Mesendoderm (in vitro differentiated cells): ENCODE results near the gene GATB.
A peak's percentile ranks its signal among the peaks of the same experiment; 100 is the strongest.

ENCODE experiments used
- DNase-seq: peaks from one replicate; pipeline ENCODE4 v3.0.0; 2013
- H2AK5ac ChIP-seq: 2 replicates; pipeline ENCODE4 v1.6.1; 2013; ENCODE audit warnings: low read length, inconsistent platforms
- H2BK120ac ChIP-seq: 2 replicates; pipeline ENCODE4 v1.6.1; 2013; ENCODE audit warnings: low read depth, mild to moderate bottlenecking, low read length, moderate library complexity, mixed read lengths
- H2BK15ac ChIP-seq: replicated peaks from 2 replicates; pipeline ENCODE4 v1.6.1; 2013; ENCODE audit warnings: low read depth, mild to moderate bottlenecking, moderate library complexity
- H2BK5ac ChIP-seq: 2 replicates; pipeline ENCODE4 v1.6.1; 2013; ENCODE audit warnings: low read length, inconsistent platforms
- H3K18ac ChIP-seq: 2 replicates; pipeline ENCODE4 v1.6.1; 2013; ENCODE audit warnings: mild to moderate bottlenecking, low read length, mixed read lengths
- H3K23ac ChIP-seq: one replicate; pipeline ENCODE4 v1.6.1; 2013; ENCODE audit warnings: low read length
- H3K27ac ChIP-seq: 2 replicates; pipeline ENCODE4 v1.5.1; 2013; ENCODE audit warnings: low read depth, mild to moderate bottlenecking, inconsistent platforms, low read length, moderate library complexity
- H3K27me3 ChIP-seq: 2 replicates; pipeline ENCODE4 v1.6.1; 2013; ENCODE audit warnings: low read length, control low read depth, mild to moderate bottlenecking, inconsistent platforms; ENCODE audit not compliant: insufficient read depth, poor library complexity
- H3K36me3 ChIP-seq: 2 replicates; pipeline ENCODE4 v1.6.1; 2013; ENCODE audit warnings: low read length, inconsistent platforms; ENCODE audit not compliant: control insufficient read depth, insufficient read depth
- H3K4ac ChIP-seq: one replicate; pipeline ENCODE4 v1.6.1; 2013; ENCODE audit warnings: low read depth, mild to moderate bottlenecking, low read length, moderate library complexity
- H3K4me1 ChIP-seq: 2 replicates; pipeline ENCODE4 v1.6.1; 2013; ENCODE audit warnings: low read depth, low read length, inconsistent platforms; ENCODE audit not compliant: control insufficient read depth
- H3K4me2 ChIP-seq: 2 replicates; pipeline ENCODE4 v1.6.1; 2013; ENCODE audit warnings: low read length
- H3K4me3 ChIP-seq: 2 replicates; pipeline ENCODE4 v1.5.1; 2013; ENCODE audit warnings: mild to moderate bottlenecking, low read length
- H3K56ac ChIP-seq: one replicate; pipeline ENCODE4 v1.6.1; 2013; ENCODE audit warnings: low read length
- H3K79me1 ChIP-seq: 2 replicates; pipeline ENCODE4 v1.6.1; 2013; ENCODE audit warnings: low read length, inconsistent platforms
- H3K79me2 ChIP-seq: 2 replicates; pipeline ENCODE4 v1.6.1; 2013; ENCODE audit warnings: mild to moderate bottlenecking, low read length; ENCODE audit not compliant: control insufficient read depth, insufficient read depth
- H3K9ac ChIP-seq: 2 replicates; pipeline ENCODE4 v1.6.1; 2013; ENCODE audit warnings: low read length, inconsistent platforms
- H4K5ac ChIP-seq: one replicate; pipeline ENCODE4 v1.6.1; 2013; ENCODE audit warnings: low read length
- H4K8ac ChIP-seq: one replicate; pipeline ENCODE4 v1.6.1; 2013; ENCODE audit warnings: low read depth, mild to moderate bottlenecking, control low read depth, low read length, moderate library complexity
- WGBS: extraction: QIAGEN DNeasy Blood & Tissue Kit; methylation state at CpG from one replicate; pipeline ENCODE4 v1.1.7; 2013; ENCODE audit warnings: low lambda C conversion rate, missing lambda C conversion rate; ENCODE audit not compliant: insufficient coverage; ENCODE audit errors: extremely low coverage; 5-methylcytosine and 5-hydroxymethylcytosine counted together

GATB gene

DNA sequence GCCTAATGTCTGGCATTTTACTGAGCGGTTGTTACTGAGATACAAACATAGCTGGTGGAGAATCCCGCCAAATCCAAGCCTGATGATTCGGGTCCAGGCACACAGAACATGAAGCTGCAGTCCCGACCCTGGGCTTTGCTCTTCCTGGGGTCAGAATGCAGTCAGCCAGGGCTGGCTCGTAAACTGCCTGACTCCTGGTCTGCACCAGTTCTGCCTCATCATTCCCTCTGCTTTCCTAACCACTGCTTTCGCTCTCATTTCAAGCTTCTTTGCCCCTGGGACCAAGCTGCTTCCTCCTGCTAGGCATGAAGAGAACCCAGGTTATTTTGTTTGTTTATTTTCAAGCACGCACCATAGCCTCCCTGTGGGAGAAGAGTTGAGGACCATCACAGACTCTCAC lies 39.3 kb downstream of the GATB start:
- no peak overlapping the region for H3K23ac ChIP-seq
- no CpG with 5 or more reads among the region's 7 CpGs for WGBS

DNA sequence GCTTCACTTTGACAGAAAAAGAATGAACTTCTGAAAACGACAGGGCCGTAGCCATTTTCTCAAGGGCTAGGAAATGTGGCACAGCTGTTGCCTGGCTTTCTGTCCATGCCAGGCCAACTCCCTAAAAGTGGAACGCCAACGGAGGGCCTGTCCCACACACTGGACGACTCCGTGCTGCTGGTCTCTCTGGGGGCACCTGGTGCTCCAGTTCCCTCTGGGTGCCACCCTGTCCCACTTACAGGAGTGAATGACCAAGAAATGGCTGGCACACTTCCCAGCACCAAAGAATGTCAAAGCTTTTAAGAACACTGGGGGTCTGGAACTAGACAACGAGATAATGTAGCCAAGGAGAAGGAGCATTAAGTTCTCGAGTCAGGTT lies 40.9 kb downstream of the GATB start:
- Histone ChIP-seq H3K4me3 (no peak overlapping the region), H3K18ac (no peak overlapping the region), H3K4me1 (peaks cover 5% of the 10 kb centered on the region), H3K79me2 (no peaks in the 10 kb centered on the region), H3K9ac (no peak overlapping the region), H3K36me3 (no peaks in the 10 kb centered on the region), H3K4me2 (no peak overlapping the region), H3K56ac (no peak overlapping the region), H3K79me1 (no peaks in the 10 kb centered on the region), H4K5ac (no peak overlapping the region), H2BK15ac (no peak overlapping the region), H3K4ac (no peak overlapping the region), H4K8ac (no peak overlapping the region), H2AK5ac (no peak overlapping the region), H3K27ac (no peak overlapping the region), H3K23ac (no peak overlapping the region), H2BK120ac (no peak overlapping the region), H2BK5ac (no peak overlapping the region), H3K27me3 (no peaks in the 10 kb centered on the region)
- WGBS, result no CpG with 5 or more reads among the region's 8 CpGs
- DNase-seq, result no peak

More for the DNA sequence above, 39.3 kb downstream of the GATB start:
- no peak overlapping the region for H3K4ac ChIP-seq
- H3K36me3 ChIP-seq, result no peaks in the 10 kb centered on the region
- no peak overlapping the region for H2AK5ac ChIP-seq
- H3K56ac ChIP-seq, result no peak overlapping the region
- H3K9ac ChIP-seq, result no peak overlapping the region
- no peaks in the 10 kb centered on the region for H3K79me2 ChIP-seq
- no peak overlapping the region for H3K4me2 ChIP-seq
- no peak overlapping the region for H3K27ac ChIP-seq
- DNase-seq, result no peak
- no peak overlapping the region for H3K18ac ChIP-seq
- no peak overlapping the region for H4K5ac ChIP-seq
- no peaks in the 10 kb centered on the region for H3K79me1 ChIP-seq
- no peak overlapping the region for H4K8ac ChIP-seq
- H3K4me3 ChIP-seq, result no peak overlapping the region
- H2BK15ac ChIP-seq, result no peak overlapping the region
- no peak overlapping the region for H2BK5ac ChIP-seq
- H3K4me1 ChIP-seq, result peaks cover 5% of the 10 kb centered on the region
- H3K27me3 ChIP-seq, result no peaks in the 10 kb centered on the region
- no peak overlapping the region for H2BK120ac ChIP-seq

DNA sequence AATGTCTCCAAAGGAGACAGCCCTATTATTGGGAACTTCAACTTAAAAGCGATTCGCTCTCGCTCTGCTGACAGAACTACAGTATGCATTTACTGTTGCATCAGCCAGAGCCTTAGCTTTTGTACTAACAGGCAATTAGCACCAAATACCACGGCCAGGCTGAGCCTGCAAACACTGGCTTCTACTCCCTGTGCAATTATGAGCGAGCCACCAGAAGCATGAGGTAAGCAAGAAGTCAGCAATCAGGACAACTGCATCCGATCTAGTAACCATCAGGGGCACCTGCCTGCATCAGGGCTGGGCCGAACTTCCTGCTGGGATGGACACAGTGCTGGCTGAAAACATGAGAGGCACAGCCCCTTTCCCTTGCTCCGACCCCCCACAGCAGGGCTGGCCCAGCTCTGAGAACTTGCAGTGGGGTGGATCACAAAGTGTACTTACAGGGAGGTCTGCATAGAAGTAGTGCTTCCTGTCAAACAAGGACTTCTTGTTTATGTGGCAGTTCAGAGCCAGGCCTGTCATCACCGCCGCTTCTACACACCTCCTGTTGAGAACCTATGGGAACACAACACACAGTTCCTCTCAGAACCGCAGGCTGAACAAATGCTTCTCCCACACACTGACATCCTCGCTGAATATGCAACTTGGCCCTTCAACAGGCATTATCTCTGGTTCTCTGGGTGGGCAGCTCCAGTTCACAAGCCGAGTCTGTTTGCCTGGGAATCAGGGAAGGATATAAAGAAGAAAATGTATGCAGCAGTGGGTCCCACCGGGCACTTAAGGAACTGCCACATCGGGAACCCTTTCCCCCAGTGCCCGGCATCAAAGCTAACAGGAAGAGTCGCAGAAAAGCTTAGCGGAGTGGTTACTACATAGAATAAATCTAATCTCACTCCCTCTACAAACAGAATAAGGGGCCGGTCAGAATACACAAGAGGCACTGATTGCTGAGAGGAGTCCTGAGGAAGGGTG lies 41.5 kb downstream of the GATB start:
- H2BK120ac ChIP-seq, result no peak overlapping the region
- H3K23ac ChIP-seq, result no peak overlapping the region
- no peaks in the 10 kb centered on the region for H3K36me3 ChIP-seq
- H3K4ac ChIP-seq, result no peak overlapping the region
- peak; percentile 44 for DNase-seq
- H3K18ac ChIP-seq, result no peak overlapping the region
- no peak overlapping the region for H4K5ac ChIP-seq
- no peak overlapping the region for H3K27ac ChIP-seq
- no peak overlapping the region for H4K8ac ChIP-seq
- H3K79me1 ChIP-seq, result no peaks in the 10 kb centered on the region
- H3K9ac ChIP-seq, result no peak overlapping the region
- no peaks in the 10 kb centered on the region for H3K27me3 ChIP-seq
- no CpG with 5 or more reads among the region's 19 CpGs for WGBS
- H3K4me2 ChIP-seq, result no peak overlapping the region
- no peak overlapping the region for H2BK15ac ChIP-seq
- peaks cover 5% of the 10 kb centered on the region for H3K4me1 ChIP-seq
- no peaks in the 10 kb centered on the region for H3K79me2 ChIP-seq
- H3K56ac ChIP-seq, result no peak overlapping the region
- no peak overlapping the region for H2BK5ac ChIP-seq
- no peak overlapping the region for H3K4me3 ChIP-seq
- no peak overlapping the region for H2AK5ac ChIP-seq

DNA sequence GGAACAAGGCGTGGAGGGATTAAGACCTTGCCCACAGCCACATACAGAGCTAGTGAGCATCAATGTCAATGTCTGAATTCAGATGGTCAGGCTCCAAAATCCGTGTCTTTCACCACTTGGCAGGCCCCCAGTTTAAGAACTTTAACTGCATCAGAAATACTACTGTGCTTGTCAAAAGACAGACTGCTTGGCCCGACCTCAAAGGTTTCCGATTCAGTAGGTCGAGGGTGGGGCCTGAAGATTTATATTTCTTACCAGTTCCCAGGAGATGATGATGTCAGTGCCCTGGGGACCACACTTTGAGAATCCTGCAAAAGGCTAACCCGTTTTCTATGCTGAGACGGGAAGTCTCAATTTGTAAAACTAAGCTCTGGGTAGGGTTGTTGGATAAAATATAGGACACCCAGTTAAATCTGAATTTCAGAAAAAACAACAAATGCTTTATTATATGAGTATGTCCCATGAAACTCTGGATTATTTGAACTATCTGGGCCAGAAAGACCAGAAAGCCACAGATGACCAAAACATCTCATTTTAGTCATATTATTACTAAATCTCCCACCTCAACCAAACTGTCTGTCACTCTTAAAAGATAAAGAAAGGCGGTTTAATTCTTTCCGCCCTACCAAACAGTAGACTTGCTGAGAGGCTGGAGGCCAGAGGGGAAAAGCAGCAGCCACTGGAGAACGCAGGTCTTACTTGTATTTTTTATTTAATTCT lies 42.7 kb downstream of the GATB start:
- H3K36me3 ChIP-seq, result no peaks in the 10 kb centered on the region
- no peak overlapping the region for H3K56ac ChIP-seq
- no peak overlapping the region for H3K4me2 ChIP-seq
- no peak overlapping the region for H3K23ac ChIP-seq
- WGBS, result no CpG with 5 or more reads among the region's 10 CpGs
- no peaks in the 10 kb centered on the region for H3K79me2 ChIP-seq
- H3K18ac ChIP-seq, result no peak overlapping the region
- H4K8ac ChIP-seq, result no peak overlapping the region
- H3K4me3 ChIP-seq, result no peak overlapping the region
- no peak for DNase-seq
- H3K4ac ChIP-seq, result no peak overlapping the region
- H4K5ac ChIP-seq, result no peak overlapping the region
- H2BK5ac ChIP-seq, result no peak overlapping the region
- no peak overlapping the region for H3K9ac ChIP-seq
- H2BK120ac ChIP-seq, result no peak overlapping the region
- no peaks in the 10 kb centered on the region for H3K79me1 ChIP-seq
- H3K4me1 ChIP-seq, result peaks cover 5% of the 10 kb centered on the region
- no peak overlapping the region for H3K27ac ChIP-seq
- H3K27me3 ChIP-seq, result no peaks in the 10 kb centered on the region
- no peak overlapping the region for H2AK5ac ChIP-seq
- no peak overlapping the region for H2BK15ac ChIP-seq

DNA sequence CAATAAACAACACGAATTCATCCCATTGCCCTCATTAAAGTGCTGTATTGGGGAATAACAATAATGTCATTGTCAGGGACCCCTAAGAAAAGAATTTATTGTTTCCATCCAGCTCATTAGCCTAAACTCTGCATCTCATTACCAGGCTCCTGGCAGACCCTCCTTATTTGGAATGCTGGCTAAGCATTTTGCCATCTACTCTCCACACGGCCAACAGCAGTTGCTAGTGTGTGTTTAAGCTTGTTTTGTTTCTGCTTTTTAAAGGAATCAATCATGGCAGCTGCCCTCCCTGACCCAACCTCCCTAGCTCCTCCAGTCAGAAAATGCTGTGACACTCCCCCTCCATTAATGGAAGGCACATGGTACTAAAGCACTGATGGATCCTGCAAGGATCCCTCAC lies 43.5 kb downstream of the GATB start:
- H3K27ac ChIP-seq, result no peak overlapping the region
- no peak overlapping the region for H4K5ac ChIP-seq
- no peak overlapping the region for H2BK5ac ChIP-seq
- H2BK120ac ChIP-seq, result no peak overlapping the region
- no peak overlapping the region for H3K4ac ChIP-seq
- no peak overlapping the region for H3K18ac ChIP-seq
- no peak for DNase-seq
- H3K79me1 ChIP-seq, result no peaks in the 10 kb centered on the region
- H2BK15ac ChIP-seq, result no peak overlapping the region
- H3K9ac ChIP-seq, result no peak overlapping the region
- H3K4me1 ChIP-seq, result peaks cover 3% of the 10 kb centered on the region
- H3K79me2 ChIP-seq, result no peaks in the 10 kb centered on the region
- no peaks in the 10 kb centered on the region for H3K27me3 ChIP-seq
- H3K23ac ChIP-seq, result no peak overlapping the region
- no peak overlapping the region for H3K4me3 ChIP-seq
- H3K36me3 ChIP-seq, result no peaks in the 10 kb centered on the region
- H3K56ac ChIP-seq, result no peak overlapping the region
- no peak overlapping the region for H3K4me2 ChIP-seq
- no peak overlapping the region for H4K8ac ChIP-seq
- H2AK5ac ChIP-seq, result no peak overlapping the region
- WGBS, result no CpG with 5 or more reads among the region's 2 CpGs
